PC-9 (cell line): Measurements from ENCODE around the gene POU2AF1. TPM values are rescaled to one million over a fixed set of nuclear protein-coding genes. Genes with fewer than 3 reads are reported as not detected.

Source experiments
- BruUV-seq: library from RNA; stranded (reverse); fragments of 400-500 nt; replicated peaks from 2 replicates; lab custom pipeline; 2021; lab: Mats Ljungman, UMichigan
- CTCF ChIA-PET: fragments of 300-600 bp; sonication (Branson Sonifier 250); formaldehyde crosslinking; loops from one replicate; lab custom pipeline; 2022; ENCODE audit warnings: antibody characterized with exemption; lab: Charles Lee
- POLR2A ChIA-PET: fragments of 300-600 bp; sonication (Branson Sonifier 250); formaldehyde crosslinking; loops from one replicate; lab custom pipeline; 2022; ENCODE audit warnings: antibody characterized with exemption; ENCODE audit not compliant: unreplicated experiment; lab: Charles Lee
- DNase-seq, 2 experiments: peaks; one replicate each; pipeline versions ENCODE4 v3.0.0 to v3.0.0-alpha.2; 2015 to 2022; ENCODE audit warnings: mixed read lengths in 1 of 2
- H2AFZ ChIP-seq: fragments of 200-600 bp; sonication (generic); 2 replicates; pipeline ENCODE4 v1.8.1; 2017; ENCODE audit warnings: antibody characterized with exemption
- H3F3A ChIP-seq: fragments of 200-600 bp; sonication (generic); 2 replicates; pipeline ENCODE4 v1.8.1; 2017; ENCODE audit warnings: antibody characterized with exemption, mild to moderate bottlenecking, low read depth; ENCODE audit not compliant: insufficient read depth
- H3K27ac ChIP-seq: fragments of 200-600 bp; sonication (generic); 2 replicates; pipeline ENCODE4 v1.6.1; 2016; ENCODE audit warnings: mixed run types
- H3K27me3 ChIP-seq: fragments of 200-600 bp; sonication (generic); 2 replicates; pipeline ENCODE4 v1.6.1; 2016; ENCODE audit warnings: low read depth, mixed run types; ENCODE audit not compliant: insufficient read depth
- H3K36me3 ChIP-seq: fragments of 200-600 bp; sonication (generic); 2 replicates; pipeline ENCODE4 v1.6.1; 2016; ENCODE audit warnings: low read depth, mixed run types
- H3K4me1 ChIP-seq: fragments of 200-600 bp; sonication (generic); replicated peaks from 2 replicates; pipeline ENCODE4 v1.6.1; 2016; ENCODE audit warnings: mixed run types; ENCODE audit not compliant: insufficient read depth
- H3K4me2 ChIP-seq: fragments of 200-600 bp; sonication (generic); 2 replicates; pipeline ENCODE4 v1.6.1; 2017; ENCODE audit warnings: mixed run types
- H3K4me3 ChIP-seq: fragments of 200-600 bp; sonication (generic); 2 replicates; pipeline ENCODE4 v1.6.1; 2016; ENCODE audit warnings: mixed run types
- H3K79me2 ChIP-seq: fragments of 200-600 bp; sonication (generic); 2 replicates; pipeline ENCODE4 v1.6.1; 2017; ENCODE audit warnings: low read depth, mixed run types
- H3K9me2 ChIP-seq: fragments of 200-600 bp; sonication (generic); 2 replicates; pipeline ENCODE4 v1.8.1; 2017; ENCODE audit warnings: mild to moderate bottlenecking; ENCODE audit not compliant: insufficient read depth
- H3K9me3 ChIP-seq: fragments of 200-600 bp; sonication (generic); 2 replicates; pipeline ENCODE4 v1.8.1; 2016; ENCODE audit warnings: low read depth; ENCODE audit not compliant: insufficient read depth
- H4K20me1 ChIP-seq: fragments of 200-600 bp; sonication (generic); 2 replicates; pipeline ENCODE4 v1.8.1; 2017; ENCODE audit not compliant: insufficient read depth
- EZH2 ChIP-seq: fragments of 200-600 bp; sonication (generic); IDR thresholded peaks from 2 replicates; pipeline ENCODE4 v1.8.0; 2017; ENCODE audit warnings: antibody characterized with exemption, low read depth
- intact Hi-C: fragments of 100-400 bp; cut with micrococcal nuclease; formaldehyde crosslinking; loops from one replicate; pipeline ENCODE4 v1.10.0; 2022; ENCODE audit not compliant: unreplicated experiment
- total RNA-seq: library from RNA; stranded (reverse); gene quantifications from 2 replicates; pipeline ENCODE4 v1.2.3, GENCODE V29; 2021
- TF ChIP-seq, protein P1 (sequence below): fragments of 200-600 bp; sonication (generic); conservative IDR thresholded peaks from 2 replicates; pipeline ENCODE4 v1.6.1; 2017; ENCODE audit warnings: mixed run types, antibody characterized with exemption, mild to moderate bottlenecking, moderate library complexity

The POU2AF1 gene
- total RNA-seq, 1 experiment from 2014 or later, result 0.37 TPM

DNA sequence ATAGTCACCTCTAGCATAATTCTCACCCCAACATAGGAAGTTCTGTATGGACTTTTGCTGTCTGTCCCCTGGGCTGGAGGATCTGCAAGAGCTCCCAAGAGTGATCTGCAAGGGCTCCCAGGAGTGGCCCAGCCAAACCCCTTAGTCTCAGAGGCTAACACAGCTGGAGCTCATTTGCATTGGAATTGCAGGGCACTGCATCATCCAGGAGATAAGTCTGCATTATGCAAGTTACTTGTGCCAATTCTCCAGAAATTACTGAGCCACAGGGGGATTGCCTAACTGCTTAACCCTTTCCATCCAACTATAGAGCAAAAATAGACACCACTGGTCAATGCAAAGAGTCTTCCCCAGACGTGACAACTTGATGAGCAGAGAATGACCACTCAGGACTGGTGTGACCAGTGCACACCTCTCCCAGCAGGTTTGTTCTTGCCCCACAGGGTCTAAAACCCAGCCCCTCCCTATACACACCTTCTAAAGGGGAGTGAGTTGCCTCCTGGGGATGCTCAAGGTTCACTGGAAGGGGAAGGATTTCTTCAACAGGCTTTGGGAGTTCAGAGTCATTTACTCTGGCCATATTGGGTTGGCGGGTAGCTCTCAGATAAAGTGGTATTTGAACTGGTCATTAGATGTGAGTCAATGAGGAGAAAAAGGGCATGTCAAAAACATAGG, 42.4 kb downstream of the POU2AF1 start:
- peaks cover 58% of the 10 kb centered on the region for H3K4me1 ChIP-seq
- peak in 1 of 2 experiments; percentile 79 for DNase-seq

DNA sequence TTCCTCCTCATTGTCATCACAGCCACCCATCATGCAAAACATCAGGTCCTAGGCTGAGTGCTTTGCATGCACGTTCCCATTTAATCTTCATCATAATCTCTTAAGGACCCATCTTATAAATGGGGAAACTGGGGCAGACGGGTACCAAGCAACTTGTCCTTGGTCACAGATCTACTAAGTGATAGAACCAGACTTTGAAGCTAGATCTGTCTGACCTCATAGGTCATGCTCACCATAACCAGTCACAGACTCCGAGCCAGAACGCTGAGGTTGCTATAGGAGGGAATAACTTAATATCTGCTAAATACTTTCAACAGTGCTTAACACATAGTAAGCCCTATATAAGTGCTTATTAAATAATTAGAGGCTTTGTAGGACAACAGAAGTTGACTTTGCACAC, 43.0 kb downstream of the POU2AF1 start:
- no peaks in the 10 kb centered on the region for H3K79me2 ChIP-seq
- no peak overlapping the region for H3K4me3 ChIP-seq
- no TSS peak for BruUV-seq
- peaks cover 14% of the 10 kb centered on the region; the same call in 1 of the 2 replicates for H3F3A ChIP-seq
- no peaks in the 10 kb centered on the region for H3K9me3 ChIP-seq
- no peaks in the 10 kb centered on the region for H3K9me2 ChIP-seq
- intact Hi-C loops, result no loop called here
- no peaks in the 10 kb centered on the region for H3K36me3 ChIP-seq
- CTCF ChIA-PET, result no interaction called here
- 0 out of 2 replicates have a peak overlapping the region, but pooled peaks have one; percentile 0 for H3K27ac ChIP-seq
- no peak for DNase-seq
- no peak overlapping the region for H2AFZ ChIP-seq
- no peak for TF ChIP-seq EZH2
- TF ChIP-seq, protein P1, sequence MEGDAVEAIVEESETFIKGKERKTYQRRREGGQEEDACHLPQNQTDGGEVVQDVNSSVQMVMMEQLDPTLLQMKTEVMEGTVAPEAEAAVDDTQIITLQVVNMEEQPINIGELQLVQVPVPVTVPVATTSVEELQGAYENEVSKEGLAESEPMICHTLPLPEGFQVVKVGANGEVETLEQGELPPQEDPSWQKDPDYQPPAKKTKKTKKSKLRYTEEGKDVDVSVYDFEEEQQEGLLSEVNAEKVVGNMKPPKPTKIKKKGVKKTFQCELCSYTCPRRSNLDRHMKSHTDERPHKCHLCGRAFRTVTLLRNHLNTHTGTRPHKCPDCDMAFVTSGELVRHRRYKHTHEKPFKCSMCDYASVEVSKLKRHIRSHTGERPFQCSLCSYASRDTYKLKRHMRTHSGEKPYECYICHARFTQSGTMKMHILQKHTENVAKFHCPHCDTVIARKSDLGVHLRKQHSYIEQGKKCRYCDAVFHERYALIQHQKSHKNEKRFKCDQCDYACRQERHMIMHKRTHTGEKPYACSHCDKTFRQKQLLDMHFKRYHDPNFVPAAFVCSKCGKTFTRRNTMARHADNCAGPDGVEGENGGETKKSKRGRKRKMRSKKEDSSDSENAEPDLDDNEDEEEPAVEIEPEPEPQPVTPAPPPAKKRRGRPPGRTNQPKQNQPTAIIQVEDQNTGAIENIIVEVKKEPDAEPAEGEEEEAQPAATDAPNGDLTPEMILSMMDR, result no peak
- H4K20me1 ChIP-seq, result no peaks in the 10 kb centered on the region
- H3K27me3 ChIP-seq, result no peaks in the 10 kb centered on the region
- POLR2A ChIA-PET, result no interaction called here
- H3K4me1 ChIP-seq, result peaks cover 64% of the 10 kb centered on the region
- peak overlapping the region; percentile 35 for H3K4me2 ChIP-seq

More for the DNA sequence above, 42.4 kb downstream of the POU2AF1 start:
- Histone ChIP-seq H3K27me3 (no peaks in the 10 kb centered on the region), H3K27ac (no peak overlapping the region), H3K9me3 (no peaks in the 10 kb centered on the region), H3K79me2 (no peaks in the 10 kb centered on the region), H3F3A (peaks cover 13% of the 10 kb centered on the region; the same call in 1 of the 2 replicates), H3K9me2 (no peaks in the 10 kb centered on the region), H3K4me2 (peak overlapping the region; percentile 35), H3K36me3 (no peaks in the 10 kb centered on the region), H4K20me1 (no peaks in the 10 kb centered on the region), H3K4me3 (no peak overlapping the region), H2AFZ (no peak overlapping the region)
- TF ChIP-seq EZH2, result no peak
- TF ChIP-seq, protein P1, result no peak
- CTCF ChIA-PET, result no interaction called here
- BruUV-seq, result no TSS peak
- intact Hi-C loops, result no loop called here
- POLR2A ChIA-PET, result no interaction called here

DNA sequence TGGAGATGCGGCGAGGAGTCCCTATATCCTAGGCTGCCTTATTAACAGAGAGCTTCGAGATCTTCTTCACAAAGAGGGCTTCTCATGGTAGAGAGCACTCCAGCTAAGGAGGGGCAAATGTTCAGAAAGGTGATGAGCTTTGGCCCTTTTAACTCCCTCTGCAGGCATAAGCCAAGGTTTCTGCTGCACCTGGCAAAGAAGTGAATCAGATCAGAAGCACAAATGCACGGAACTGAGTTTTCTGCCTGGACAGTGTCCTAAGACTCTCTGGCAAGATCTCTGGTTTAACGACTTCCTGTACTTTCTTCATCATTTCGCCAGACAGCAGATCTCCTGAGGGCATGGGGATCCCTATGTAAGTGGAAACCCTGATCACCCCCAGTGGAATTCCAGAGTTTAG, 43.5 kb downstream of the POU2AF1 start:
- H3K9me3 ChIP-seq, result no peaks in the 10 kb centered on the region
- ChIA-PET POLR2A (no interaction called here), CTCF (no interaction called here)
- DNase-seq, result peak in 1 of 2 experiments; percentile 65
- intact Hi-C loops, result no loop called here
- H3F3A ChIP-seq, result peaks cover 14% of the 10 kb centered on the region; the same call in 1 of the 2 replicates
- no peaks in the 10 kb centered on the region for H3K27me3 ChIP-seq
- no peaks in the 10 kb centered on the region for H4K20me1 ChIP-seq
- peaks cover 64% of the 10 kb centered on the region for H3K4me1 ChIP-seq
- no peak overlapping the region for H2AFZ ChIP-seq
- no peaks in the 10 kb centered on the region for H3K79me2 ChIP-seq
- H3K36me3 ChIP-seq, result no peaks in the 10 kb centered on the region
- no TSS peak for BruUV-seq
- TF ChIP-seq, protein P1, result no peak
- TF ChIP-seq EZH2, result no peak
- no peak overlapping the region for H3K4me3 ChIP-seq
- no peaks in the 10 kb centered on the region for H3K9me2 ChIP-seq
- peak overlapping the region; percentile 0; the same call in 1 of the 2 replicates for H3K27ac ChIP-seq
- H3K4me2 ChIP-seq, result peak overlapping the region; percentile 6
